ENCODE results near the gene TEX13A.
"Not testable (repeated sequence)": the region's sequence is repeated elsewhere in the genome, so short reads cannot be mapped to it uniquely, and the experiment has no call there.

TEX13A gene, protein sequence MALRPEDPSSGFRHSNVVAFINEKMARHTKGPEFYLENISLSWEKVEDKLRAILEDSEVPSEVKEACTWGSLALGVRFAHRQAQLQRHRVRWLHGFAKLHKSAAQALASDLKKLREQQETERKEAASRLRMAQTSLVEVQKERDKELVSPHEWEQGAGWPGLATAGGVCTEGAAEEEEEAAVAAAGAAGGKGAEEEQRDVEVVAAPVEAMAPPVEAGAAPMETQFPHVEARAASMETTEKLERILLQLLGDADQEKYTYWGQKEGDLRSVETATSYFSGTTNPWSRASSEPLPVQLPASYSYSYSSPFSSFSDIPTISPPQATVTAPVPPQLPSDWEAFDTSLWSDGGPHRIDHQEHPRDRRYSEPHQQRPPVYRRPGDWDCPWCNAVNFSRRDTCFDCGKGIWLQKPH
- total RNA-seq: 0 reads per million in 4 experiments

GRCh38 chrX:105220636-105221035 is at the start of gene TEX13A:
TSS of gene TEX13A (minus strand) at chrX:105220694. CDS start at chrX:105220397, 297 bp downstream.
- DNase-seq: no peak

GRCh38 chrX:105269386-105269785 is 48.9 kb upstream of the TEX13A start:
- no peak for DNase-seq

- no peak for DNase-seq
Observed at GRCh38 chrX:105267167-105267566, 46.7 kb upstream of the TEX13A start.

GRCh38 chrX:105266456-105266855 is 46.0 kb upstream of the TEX13A start:
- DNase-seq: no peak

DNA sequence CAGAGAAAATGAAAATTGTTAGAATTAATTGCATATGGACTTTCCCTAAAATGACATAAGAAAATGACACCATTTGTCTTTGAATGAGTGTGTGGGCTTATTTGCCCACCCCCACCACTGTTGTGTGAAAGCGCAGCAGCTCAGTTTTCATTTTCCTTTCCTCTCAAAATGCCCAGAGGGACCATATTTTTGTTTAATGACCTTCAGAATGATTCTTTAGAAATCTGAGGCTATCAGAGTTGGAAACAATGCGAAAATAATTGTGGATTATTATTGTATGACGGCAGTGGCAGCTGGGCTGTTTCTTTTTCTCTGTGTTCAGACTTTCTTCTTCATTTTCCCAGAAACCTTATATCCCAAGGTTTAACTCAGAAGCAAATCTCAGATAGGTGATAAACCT is 44.6 kb upstream of the TEX13A start:
- DNase-seq: no peak

- no peak for DNase-seq
Observed at GRCh38 chrX:105263801-105264200, 43.3 kb upstream of the TEX13A start.

DNA sequence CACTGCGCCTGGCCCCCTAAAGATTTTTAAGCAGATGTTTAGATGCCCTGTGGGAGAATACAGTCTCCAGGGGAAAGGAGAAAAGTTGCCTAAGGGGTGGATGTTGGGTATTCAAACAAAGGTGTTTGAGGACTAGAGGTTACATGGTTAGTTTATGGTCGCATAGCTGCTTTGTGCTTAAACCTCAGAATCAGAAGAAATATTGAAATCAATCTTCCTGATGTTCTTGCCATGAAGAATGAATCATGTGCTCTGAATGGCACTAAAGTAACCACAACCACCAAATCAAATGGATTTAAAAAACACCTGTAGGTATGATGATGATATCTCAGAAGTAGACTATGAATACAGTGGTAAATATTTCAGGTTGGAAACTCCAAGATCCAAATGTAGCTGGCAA is 42.7 kb upstream of the TEX13A start:
- DNase-seq: no peak

DNA sequence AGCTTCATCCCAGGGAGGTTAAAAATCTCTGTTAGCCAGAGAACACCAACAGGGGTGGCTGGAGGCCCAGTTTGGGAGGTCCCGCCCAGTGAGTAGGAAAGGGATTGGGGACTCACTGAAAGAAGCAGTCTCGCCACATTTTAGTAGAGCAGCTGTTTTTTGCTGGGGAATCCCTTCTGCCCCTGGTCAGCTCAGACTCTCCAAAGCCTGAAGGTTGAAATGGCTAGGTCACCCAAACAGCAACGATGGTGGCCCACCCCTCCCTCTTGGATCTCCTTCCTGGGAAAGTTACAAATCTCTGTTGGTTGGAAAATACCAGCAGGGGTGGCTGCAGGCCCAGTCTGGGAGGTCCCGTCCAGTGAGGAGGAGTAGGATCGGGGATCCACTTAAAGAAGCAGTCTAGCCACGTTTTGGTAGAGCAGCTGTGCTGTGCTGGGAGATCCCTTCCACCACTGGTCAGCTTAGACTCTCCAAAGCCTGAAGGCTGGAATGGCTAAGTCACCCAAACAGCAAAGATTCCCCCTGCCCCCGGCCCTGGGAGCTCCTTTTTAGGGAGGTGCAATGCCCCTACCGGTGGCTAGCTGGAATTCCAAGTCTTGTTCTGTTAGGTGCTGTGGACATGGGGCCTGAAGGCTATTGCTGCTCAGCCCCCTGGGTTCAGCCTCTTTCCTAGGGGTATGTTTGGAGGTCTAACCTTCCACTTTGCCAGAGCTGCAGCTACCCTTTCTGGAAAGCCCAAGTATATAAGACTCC is 40.0 kb upstream of the TEX13A start:
- DNase-seq: no peak

GRCh38 chrX:105241056-105241455 is 20.6 kb upstream of the TEX13A start:
- DNase-seq: no peak

GRCh38 chrX:105237407-105237806 is 16.9 kb upstream of the TEX13A start:
- DNase-seq: not testable (repeated sequence)

GRCh38 chrX:105229146-105229545 is 8.7 kb upstream of the TEX13A start:
- no peak for DNase-seq

DNA sequence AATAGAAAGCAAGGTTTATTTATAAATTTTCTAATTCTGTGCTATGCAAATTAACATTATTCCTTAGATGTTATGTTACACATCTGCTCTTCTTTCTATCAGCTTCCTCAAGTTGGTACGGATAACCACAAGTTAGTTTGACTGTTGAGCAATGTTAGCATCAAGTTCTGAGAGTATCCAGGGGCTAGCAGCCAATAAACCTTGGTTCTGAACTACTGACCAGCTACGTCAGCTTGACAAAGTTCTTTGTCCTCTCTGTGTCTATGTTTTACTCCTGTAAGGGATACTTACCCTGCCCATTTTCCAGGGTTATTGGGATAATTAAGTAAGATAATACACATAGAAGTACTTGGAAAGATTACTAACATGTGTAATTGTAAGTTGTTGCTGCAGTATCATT is 8.1 kb upstream of the TEX13A start:
- DNase-seq: no peak

- DNase-seq: no peak
Observed at GRCh38 chrX:105226499-105226898, 6.0 kb upstream of the TEX13A start.

DNA sequence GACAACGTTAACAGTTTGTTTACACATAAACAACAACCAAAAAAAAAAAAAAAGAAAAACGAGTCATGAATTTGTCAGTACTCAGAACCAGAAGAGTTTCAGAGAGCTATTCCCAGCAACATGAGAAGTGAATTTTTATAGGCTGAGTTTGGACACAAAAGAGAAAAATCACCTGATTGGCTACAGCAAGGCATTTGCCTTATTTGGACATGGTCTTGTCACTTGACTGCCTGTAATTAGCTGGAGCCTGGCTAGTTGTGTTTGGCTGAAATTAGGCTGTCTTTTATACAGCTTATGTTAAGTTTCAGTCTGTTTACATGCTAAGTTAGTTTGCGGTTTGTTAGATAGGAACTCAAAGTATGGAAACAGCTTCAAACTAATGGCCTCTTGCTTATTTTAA is 880 bp upstream of the TEX13A start:
- DNase-seq: no peak

- DNase-seq: no peak
Observed at GRCh38 chrX:105219454-105220401, 766 bp downstream of the TEX13A start.

DNA sequence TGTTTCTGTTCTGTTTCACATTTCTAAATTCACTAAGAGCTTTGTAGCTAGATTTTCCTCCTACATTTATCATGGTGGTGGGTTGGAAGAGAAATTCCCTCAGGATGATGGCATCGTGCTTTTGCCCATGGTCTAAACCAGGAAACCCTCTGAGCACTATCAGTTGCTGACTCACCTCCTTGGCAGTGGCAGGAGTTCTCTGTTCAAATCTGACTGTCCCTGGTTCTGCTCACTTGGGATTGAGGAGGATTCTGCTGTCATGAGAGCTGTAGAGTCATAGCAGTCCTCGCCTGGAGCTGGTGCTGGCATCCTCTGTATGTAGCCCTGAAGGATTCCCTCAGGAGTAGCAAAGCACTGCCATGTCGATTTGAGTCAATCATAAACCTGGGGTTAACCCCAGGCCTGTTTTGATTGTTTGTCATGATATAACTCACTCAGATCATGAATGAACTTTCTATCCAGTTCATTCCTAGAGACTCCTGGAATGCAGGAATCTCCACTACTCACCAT is 9.4 kb downstream of the TEX13A start:
- DNase-seq: no peak

DNA sequence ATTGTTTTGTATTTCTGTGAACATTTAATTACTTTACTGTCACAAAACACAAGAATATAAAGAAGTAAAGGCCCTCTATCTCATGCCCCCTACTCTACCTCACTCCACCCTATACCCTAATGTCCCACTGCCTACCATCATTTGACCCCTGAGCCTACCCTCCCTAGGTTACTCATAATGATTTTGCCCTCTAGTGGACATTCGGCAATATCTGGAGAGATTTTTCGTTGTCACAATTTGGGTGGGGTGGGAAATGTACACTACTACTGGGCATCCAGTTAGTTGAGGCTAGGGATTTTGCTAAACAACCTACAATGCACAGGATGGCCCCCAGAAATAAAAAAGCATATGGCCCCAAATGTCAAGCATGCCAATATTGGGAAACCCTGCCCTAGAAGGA is 10.2 kb downstream of the TEX13A start:
- no peak for DNase-seq

- DNase-seq: no peak
Observed at GRCh38 chrX:105209406-105209805, 11.1 kb downstream of the TEX13A start.

GRCh38 chrX:105191878-105192277 is 28.6 kb downstream of the TEX13A start:
- DNase-seq: no peak

DNA sequence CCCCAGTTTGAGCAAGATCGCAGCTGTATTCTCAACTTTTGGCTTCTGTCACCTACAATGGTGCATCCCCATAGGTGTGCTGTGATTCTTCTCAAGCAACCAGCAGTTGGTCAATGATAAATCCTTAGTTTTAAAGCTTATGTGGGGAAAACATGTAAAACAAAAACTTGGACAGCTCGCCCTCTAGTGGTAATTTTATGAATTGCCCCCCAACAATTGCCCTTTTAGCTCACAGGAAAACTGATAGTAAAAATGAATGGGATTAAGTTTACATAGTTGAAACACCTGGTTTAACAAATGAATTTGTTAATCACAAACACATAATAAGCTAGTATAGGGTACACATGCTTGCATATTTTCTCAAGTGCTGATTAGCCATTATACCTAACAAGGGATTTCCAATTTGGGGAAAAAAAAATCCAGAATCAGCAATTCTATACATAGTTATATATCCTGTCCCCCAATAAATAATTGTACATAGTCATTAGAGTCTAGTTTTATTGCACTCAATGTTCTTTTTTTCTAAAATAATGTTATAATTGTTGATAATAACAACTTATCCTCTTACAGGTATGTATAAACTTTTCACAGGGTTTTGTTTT is 30.1 kb downstream of the TEX13A start:
- DNase-seq: no peak

DNA sequence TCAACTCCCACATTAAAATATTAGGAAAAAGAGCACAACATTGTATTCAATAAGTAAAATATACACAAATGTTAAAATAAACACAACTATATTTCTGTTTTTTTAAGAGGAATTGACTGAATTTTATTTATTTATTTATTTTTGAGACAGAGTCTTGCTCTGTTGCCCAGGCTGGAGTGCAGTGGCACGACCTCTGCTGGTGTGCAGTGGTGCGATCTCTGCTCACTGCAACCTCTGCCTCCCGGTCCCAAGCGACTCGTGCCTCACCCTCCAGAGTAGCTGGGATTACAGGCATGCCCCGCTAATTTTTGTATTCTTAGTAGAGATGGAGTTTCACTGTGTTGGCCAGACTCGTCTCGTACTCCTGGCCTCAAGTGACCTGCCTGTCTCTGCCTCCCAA is 31.4 kb downstream of the TEX13A start:
- DNase-seq: no peak

DNA sequence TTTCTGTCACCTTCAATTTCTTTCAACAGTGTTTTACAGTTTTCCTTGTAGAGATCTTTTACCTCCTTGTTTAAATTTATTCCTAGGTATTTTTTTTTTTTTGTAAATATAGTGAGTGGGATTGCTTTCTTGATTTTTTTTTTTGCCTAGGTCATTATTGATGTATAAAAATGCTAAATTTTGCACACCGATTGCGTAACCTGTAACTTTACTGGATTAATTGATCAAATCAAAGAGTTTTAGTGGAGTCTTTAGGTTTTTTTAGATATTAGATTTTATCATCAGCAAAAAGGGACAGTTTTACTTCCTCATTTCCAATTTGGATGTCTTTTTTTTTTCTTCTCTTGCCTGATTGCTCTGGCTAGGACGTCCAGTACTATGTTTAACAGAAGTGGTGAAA is 40.9 kb downstream of the TEX13A start:
- DNase-seq: no peak

All from effector CD8-positive, alpha-beta T cell (primary cell).